ENCODE results near the gene ADGRG6. TPM values are rescaled to one million over a fixed set of nuclear protein-coding genes. Genes with fewer than 3 reads are reported as not detected.
A peak's percentile ranks its signal among the peaks of the same experiment; 100 is the strongest.

The ADGRG6 gene
- total RNA-seq, 1 donor from 2014 or later: 35.3 TPM

GRCh38 chr6:142297605-142297995 is 4.2 kb upstream of the ADGRG6 start:
- TF ChIP-seq CTCF (conservative IDR thresholded peaks at IDR 0.05; ENCODE audit: low read depth, low read length): no peak

GRCh38 chr6:142297996-142298753 is 3.6 kb upstream of the ADGRG6 start:
- H3K4me3 ChIP-seq (ENCODE audit: low read depth, low read length): no peak overlapping the region

More at GRCh38 chr6:142297605-142297995, 4.2 kb upstream of the ADGRG6 start:
- H3K4me3 ChIP-seq (ENCODE audit: low read depth, low read length): no peak overlapping the region
- DNase-seq (ENCODE audit: low read depth): no peak

GRCh38 chr6:142300302-142300701 is 1.5 kb upstream of the ADGRG6 start:
- no peak for DNase-seq (ENCODE audit: low read depth)
- no peak for TF ChIP-seq CTCF (conservative IDR thresholded peaks at IDR 0.05; ENCODE audit: low read depth, low read length)
- no peak overlapping the region for H3K4me3 ChIP-seq (ENCODE audit: low read depth, low read length)

More at GRCh38 chr6:142297996-142298753, 3.6 kb upstream of the ADGRG6 start:
- no peak for TF ChIP-seq CTCF (conservative IDR thresholded peaks at IDR 0.05; ENCODE audit: low read depth, low read length)
- peak; percentile 68 for DNase-seq (ENCODE audit: low read depth)

- TF ChIP-seq CTCF (conservative IDR thresholded peaks at IDR 0.05; ENCODE audit: low read depth, low read length): no peak
- DNase-seq (ENCODE audit: low read depth): peak; percentile 33
Observed at GRCh38 chr6:142300758-142301650, 803 bp upstream of the ADGRG6 start.

GRCh38 chr6:142302421-142303175 is 791 bp downstream of the ADGRG6 start:
- DNase-seq (ENCODE audit: low read depth): no peak
- TF ChIP-seq CTCF (conservative IDR thresholded peaks at IDR 0.05; ENCODE audit: low read depth, low read length): no peak

More at GRCh38 chr6:142300758-142301650, 803 bp upstream of the ADGRG6 start:
- H3K4me3 ChIP-seq (ENCODE audit: low read depth, low read length): peak overlapping the region; percentile 78

GRCh38 chr6:142303176-142303533 is 1.3 kb downstream of the ADGRG6 start:
- no peak for TF ChIP-seq CTCF (conservative IDR thresholded peaks at IDR 0.05; ENCODE audit: low read depth, low read length)
- peak overlapping the region; percentile 78 for H3K4me3 ChIP-seq (ENCODE audit: low read depth, low read length)
- DNase-seq (ENCODE audit: low read depth): no peak

More at GRCh38 chr6:142302421-142303175, 791 bp downstream of the ADGRG6 start:
- peak overlapping the region; percentile 78 for H3K4me3 ChIP-seq (ENCODE audit: low read depth, low read length)
